Colonic mucosa (tissue), 4 donors: Measurements from ENCODE around the gene NPW. TPM values are rescaled to one million over a fixed set of nuclear protein-coding genes. Genes with fewer than 3 reads are reported as not detected.
"Not testable (repeated sequence)": the region's sequence is repeated elsewhere in the genome, so short reads cannot be mapped to it uniquely, and the experiment has no call there.

Experiments
- DNase-seq: peaks from one replicate; pipeline ENCODE4 v3.0.0-alpha.2; 2020
- H3K27ac ChIP-seq: fragments of 200-600 bp; one replicate; pipeline ENCODE4 v1.8.0; 2021
- H3K27me3 ChIP-seq: fragments of 200-600 bp; one replicate; pipeline ENCODE4 v1.8.0; 2021
- H3K36me3 ChIP-seq: fragments of 200-600 bp; one replicate; pipeline ENCODE4 v1.8.0; 2021
- H3K4me1 ChIP-seq: fragments of 200-600 bp; one replicate; pipeline ENCODE4 v1.8.0; 2021; ENCODE audit warnings: mild to moderate bottlenecking
- H3K4me3 ChIP-seq: fragments of 200-600 bp; one replicate; pipeline ENCODE4 v1.8.0; 2021
- H3K9ac ChIP-seq, 2 donors: one replicate each; pipeline ENCODE4 v1.7.0; 2013; ENCODE audit warnings: control low read depth in 2 of 2, low read depth in 2 of 2, low read length in 2 of 2
- H3K9me3 ChIP-seq: fragments of 200-600 bp; one replicate; pipeline ENCODE4 v1.8.0; 2021
- intact Hi-C: fragments of 100-400 bp; cut with DNase I; formaldehyde crosslinking; loops from one replicate; pipeline ENCODE4 v1.14.1; 2022
- total RNA-seq, 2 donors: library from RNA; stranded (reverse); fragmentation: NEBNext Ultra II Directional in 1 of 2; extraction: Animal tissue kit (Norgen Biotek cat#: 25700) in 1 of 2; gene quantifications; one replicate each; pipeline ENCODE4 v1.2.1, GENCODE V29; 2021
- TF ChIP-seq, protein P1 (sequence below): fragments of 200-600 bp; IDR thresholded peaks from one replicate; pipeline ENCODE4 v1.8.0; 2022; ENCODE audit warnings: antibody characterized with exemption, mild to moderate bottlenecking
- donor health status: healthy.
- donor health status: DM: no; HTN: no; CAD: no.
- donor health status: DM: no; HTN: no; CAD: no.

The NPW gene
- total RNA-seq, 2 donors from 2014 or later, result 3.5 to 3.8 TPM

DNA sequence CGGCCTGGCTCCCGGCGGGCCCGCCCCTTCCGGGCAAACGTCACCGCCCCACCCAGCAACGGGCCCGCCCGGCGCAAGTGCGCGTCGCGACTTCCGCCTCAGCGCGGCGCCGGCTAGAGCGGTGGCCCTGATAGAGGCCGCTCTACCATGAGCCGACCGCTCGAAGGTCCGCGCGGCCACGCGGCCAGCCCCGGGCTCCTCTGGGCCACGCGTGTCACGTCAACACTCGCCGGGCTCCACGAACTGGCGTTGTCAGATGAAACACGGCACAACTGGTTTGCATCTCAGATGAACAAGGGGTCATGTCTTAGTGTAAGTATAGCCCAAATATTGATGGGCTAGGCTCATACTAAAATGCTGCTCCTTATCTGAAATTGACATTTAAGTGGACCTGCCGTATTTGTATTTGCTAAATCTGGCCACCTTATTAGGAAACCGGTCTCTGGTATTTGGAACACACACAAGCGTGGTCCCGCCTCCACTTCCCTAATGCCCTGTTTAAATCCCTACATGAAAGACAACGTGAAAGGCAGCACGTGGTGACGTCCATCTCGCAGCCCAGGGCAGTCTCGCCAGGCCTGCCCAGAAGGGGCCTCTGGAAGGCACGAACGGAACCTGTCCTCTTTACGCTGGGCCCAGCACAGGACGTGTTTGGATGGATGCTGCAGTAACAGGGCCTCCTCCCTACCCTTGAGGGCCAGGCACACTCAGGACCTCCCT is 9.6 kb upstream of the NPW start, which contains the start of gene ZNF598:
ZNF598 (minus strand) TSS at position 31 of the 720 bp plus-strand sequence.
- TF ChIP-seq, protein P1, sequence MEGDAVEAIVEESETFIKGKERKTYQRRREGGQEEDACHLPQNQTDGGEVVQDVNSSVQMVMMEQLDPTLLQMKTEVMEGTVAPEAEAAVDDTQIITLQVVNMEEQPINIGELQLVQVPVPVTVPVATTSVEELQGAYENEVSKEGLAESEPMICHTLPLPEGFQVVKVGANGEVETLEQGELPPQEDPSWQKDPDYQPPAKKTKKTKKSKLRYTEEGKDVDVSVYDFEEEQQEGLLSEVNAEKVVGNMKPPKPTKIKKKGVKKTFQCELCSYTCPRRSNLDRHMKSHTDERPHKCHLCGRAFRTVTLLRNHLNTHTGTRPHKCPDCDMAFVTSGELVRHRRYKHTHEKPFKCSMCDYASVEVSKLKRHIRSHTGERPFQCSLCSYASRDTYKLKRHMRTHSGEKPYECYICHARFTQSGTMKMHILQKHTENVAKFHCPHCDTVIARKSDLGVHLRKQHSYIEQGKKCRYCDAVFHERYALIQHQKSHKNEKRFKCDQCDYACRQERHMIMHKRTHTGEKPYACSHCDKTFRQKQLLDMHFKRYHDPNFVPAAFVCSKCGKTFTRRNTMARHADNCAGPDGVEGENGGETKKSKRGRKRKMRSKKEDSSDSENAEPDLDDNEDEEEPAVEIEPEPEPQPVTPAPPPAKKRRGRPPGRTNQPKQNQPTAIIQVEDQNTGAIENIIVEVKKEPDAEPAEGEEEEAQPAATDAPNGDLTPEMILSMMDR, result no peak
- peak within 1 kb of the TSS; percentile 98 for H3K9ac ChIP-seq
- H3K9me3 ChIP-seq, result no peaks in the 10 kb centered on the region
- DNase-seq, result peak; percentile 79
- no peaks in the 10 kb centered on the region for H3K27me3 ChIP-seq
- H3K4me1 ChIP-seq, result peaks cover 20% of the 10 kb centered on the region
- H3K36me3 ChIP-seq, result no peaks in the 10 kb centered on the region
- H3K27ac ChIP-seq, result peak within 1 kb of the TSS; percentile 88
- intact Hi-C loops, result no loop called here
- H3K4me3 ChIP-seq, result peak within 1 kb of the TSS; percentile 95

DNA sequence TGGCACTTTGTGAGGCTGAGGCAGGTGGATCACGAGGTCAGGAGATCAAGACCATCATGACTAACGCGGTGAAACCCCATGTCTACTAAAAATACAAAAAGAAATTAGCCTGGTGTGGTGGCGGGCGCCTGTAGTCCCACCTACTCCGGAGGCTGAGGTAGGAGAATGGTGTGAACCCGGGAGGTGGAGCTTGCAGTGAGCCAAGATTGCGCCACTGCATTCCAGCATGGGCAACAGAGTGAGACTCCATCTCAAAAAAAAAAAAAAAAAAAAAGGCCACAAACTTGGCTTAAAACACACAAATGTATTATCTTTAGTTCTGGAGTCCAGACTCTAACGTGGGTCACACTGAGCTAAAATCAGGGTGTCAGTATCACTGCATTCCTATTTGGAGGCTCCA is 7.9 kb upstream of the NPW start:
- DNase-seq, intact Hi-C loops: not testable (repeated sequence)

DNA sequence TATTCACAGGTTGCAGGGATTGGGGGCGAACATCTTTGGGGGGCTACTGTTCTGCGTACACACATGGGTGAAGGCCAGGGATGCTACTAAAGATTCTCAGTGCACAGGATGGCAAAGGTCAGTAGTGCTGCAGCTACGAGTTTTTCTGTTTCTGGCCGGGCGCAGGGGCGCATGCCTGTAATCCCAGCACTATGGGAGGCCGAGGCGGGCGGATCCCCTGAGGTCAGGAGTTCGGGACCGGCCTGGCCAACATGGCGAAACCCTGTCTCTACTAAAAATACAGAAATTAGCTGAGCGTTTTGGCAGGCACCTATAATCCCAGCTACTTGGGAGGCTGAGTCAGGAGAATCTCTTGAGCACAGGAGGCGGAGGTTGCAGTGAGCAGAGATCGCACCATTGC is 6.1 kb upstream of the NPW start:
- intact Hi-C loops, result no loop called here
- Histone ChIP-seq H3K4me3 (no peak overlapping the region), H3K4me1 (peaks cover 2% of the 10 kb centered on the region), H3K27me3 (no peaks in the 10 kb centered on the region), H3K36me3 (no peaks in the 10 kb centered on the region), H3K27ac (no peak overlapping the region), H3K9me3 (no peaks in the 10 kb centered on the region), H3K9ac (no peak overlapping the region)
- no peak for DNase-seq
- TF ChIP-seq, protein P1, result no peak

More for the DNA sequence above, 7.9 kb upstream of the NPW start:
- H3K27ac ChIP-seq, H3K27me3 ChIP-seq, H3K36me3 ChIP-seq, H3K9me3 ChIP-seq, H3K9ac ChIP-seq, H3K4me3 ChIP-seq: not testable (repeated sequence)
- peaks cover 16% of the 10 kb centered on the region for H3K4me1 ChIP-seq

DNA sequence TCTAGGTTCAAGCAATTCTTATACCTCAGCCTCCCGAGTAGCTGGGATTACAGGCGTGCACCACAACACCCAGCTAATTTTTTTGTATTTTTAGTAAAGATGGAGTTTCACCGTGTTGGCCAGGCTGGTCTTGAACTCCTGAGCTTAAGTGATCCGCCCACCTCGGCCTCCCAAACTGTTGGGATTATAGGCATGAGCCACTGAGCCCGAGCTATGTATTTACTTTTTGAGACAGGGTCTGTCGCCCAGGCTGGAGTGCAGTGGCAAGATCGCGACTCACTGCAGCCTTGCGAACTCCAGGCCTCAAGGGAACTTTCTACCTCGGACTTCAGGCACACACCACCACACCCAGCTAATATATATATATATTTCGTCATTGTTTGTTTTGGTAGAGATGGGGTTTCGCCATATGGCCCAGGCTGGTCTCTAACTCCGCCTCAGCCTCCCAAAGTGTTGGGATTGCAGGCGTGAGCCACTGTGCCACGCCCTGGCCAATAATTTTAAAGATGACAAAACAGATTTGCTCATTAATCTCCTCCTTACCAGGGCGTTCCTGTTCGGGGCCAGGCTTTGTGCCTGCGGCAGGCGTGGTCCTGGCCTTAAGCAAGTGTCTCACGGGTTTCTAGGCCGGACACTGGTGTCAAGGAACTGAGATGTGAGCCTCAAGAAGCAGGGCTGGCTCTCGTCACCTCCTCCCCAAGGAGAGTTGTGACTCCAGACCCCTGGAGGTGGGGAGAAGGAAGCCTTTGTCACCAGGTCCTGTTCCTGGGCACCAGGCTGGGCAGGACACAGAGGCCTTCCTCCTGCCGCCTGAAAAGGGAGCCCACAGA is 4.3 kb upstream of the NPW start:
- TF ChIP-seq, protein P1, result no peak
- peak overlapping the region; percentile 72 for H3K27ac ChIP-seq
- no peaks in the 10 kb centered on the region for H3K36me3 ChIP-seq
- peaks cover 7% of the 10 kb centered on the region for H3K4me1 ChIP-seq
- intact Hi-C loops, result no loop called here
- peaks cover 12% of the 10 kb centered on the region for H3K27me3 ChIP-seq
- H3K9me3 ChIP-seq, result no peaks in the 10 kb centered on the region
- H3K9ac ChIP-seq, result peak overlapping the region; percentile 56 to 82
- peak; percentile 80 for DNase-seq
- H3K4me3 ChIP-seq, result no peak overlapping the region

DNA sequence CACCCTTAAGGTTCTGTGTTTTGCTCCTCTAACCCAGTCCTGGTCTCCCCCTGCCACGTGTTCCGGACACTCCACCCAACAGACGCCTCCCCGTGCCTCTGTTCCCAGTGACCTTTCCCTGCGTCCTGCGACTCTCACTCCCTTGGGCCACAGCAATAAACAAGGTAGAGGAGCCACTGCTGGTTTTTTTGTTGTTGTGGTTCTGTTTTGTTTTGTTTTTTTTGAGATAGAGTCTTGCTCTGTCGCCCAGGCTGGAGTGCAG is 3.7 kb upstream of the NPW start:
- H3K4me1 ChIP-seq, result peaks cover 10% of the 10 kb centered on the region
- H3K4me3 ChIP-seq, result no peak overlapping the region
- TF ChIP-seq, protein P1, result no peak
- intact Hi-C loops, result no loop called here
- H3K9ac ChIP-seq, result peak overlapping the region; percentile 56 to 82
- H3K27ac ChIP-seq, result peak overlapping the region; percentile 72
- no peak for DNase-seq
- H3K9me3 ChIP-seq, result no peaks in the 10 kb centered on the region
- H3K36me3 ChIP-seq, result no peaks in the 10 kb centered on the region
- H3K27me3 ChIP-seq, result peaks cover 17% of the 10 kb centered on the region
